HG03558 (cell line): ENCODE results near the gene ARID5A.
A peak's percentile ranks its signal among the peaks of the same experiment; 100 is the strongest.
"Not testable (repeated sequence)": the region's sequence is repeated elsewhere in the genome, so short reads cannot be mapped to it uniquely, and the experiment has no call there.

Source experiments
- ATAC-seq: cut with Tn5 transposase; IDR thresholded peaks from one replicate; pipeline ENCODE4 v1.9.1; 2021; ENCODE audit warnings: moderate number of reproducible peaks; ENCODE audit not compliant: unreplicated experiment; ENCODE audit errors: extremely low read depth

Gene ARID5A

GRCh38 chr2:96536445-96537065 is at the start of gene ARID5A:
Gene ARID5A (plus strand): TSS chr2:96536752. CDS start chr2:96536827, 75 bp downstream.
- ATAC-seq = peak; percentile 45

- no peak for ATAC-seq
Measured at GRCh38 chr2:96489261-96489660, 47.3 kb upstream of the ARID5A start.

GRCh38 chr2:96489663-96490062 is 46.9 kb upstream of the ARID5A start:
- no peak for ATAC-seq

GRCh38 chr2:96491860-96492497 is 44.6 kb upstream of the ARID5A start:
- no peak for ATAC-seq

GRCh38 chr2:96493072-96493471 is 43.5 kb upstream of the ARID5A start:
- ATAC-seq = no peak

GRCh38 chr2:96494188-96494587 is 42.4 kb upstream of the ARID5A start:
- ATAC-seq = no peak

GRCh38 chr2:96495982-96496629 is 40.4 kb upstream of the ARID5A start:
- ATAC-seq = no peak

GRCh38 chr2:96498021-96498431 is 38.5 kb upstream of the ARID5A start:
- no peak for ATAC-seq

- ATAC-seq = not testable (repeated sequence)
Measured at GRCh38 chr2:96498611-96499010, 37.9 kb upstream of the ARID5A start.

GRCh38 chr2:96499061-96499960 is 37.2 kb upstream of the ARID5A start:
- no peak for ATAC-seq

- ATAC-seq = no peak
Measured at GRCh38 chr2:96500385-96501066, 36.0 kb upstream of the ARID5A start.

- ATAC-seq = no peak
Measured at GRCh38 chr2:96501471-96501874, 35.1 kb upstream of the ARID5A start.

- no peak for ATAC-seq
Measured at GRCh38 chr2:96501886-96502810, 34.4 kb upstream of the ARID5A start.

GRCh38 chr2:96502891-96503636 is 33.5 kb upstream of the ARID5A start:
- no peak for ATAC-seq

- no peak for ATAC-seq
Measured at GRCh38 chr2:96503637-96504243, 32.8 kb upstream of the ARID5A start.

- ATAC-seq = no peak
Measured at GRCh38 chr2:96505231-96505889, 31.2 kb upstream of the ARID5A start, which contains the start of gene NEURL3. Gene NEURL3 (minus strand): TSS chr2:96505357. CDS start chr2:96505286, 71 bp downstream.
